GM21825 (cell line): Measurements from ENCODE around the gene TGFBI.

Source experiments
- ATAC-seq: cut with Tn5 transposase; IDR thresholded peaks from one replicate; pipeline ENCODE4 v1.9.1; 2021; ENCODE audit warnings: mild to moderate bottlenecking, moderate library complexity; ENCODE audit not compliant: unreplicated experiment

TGFBI gene

DNA sequence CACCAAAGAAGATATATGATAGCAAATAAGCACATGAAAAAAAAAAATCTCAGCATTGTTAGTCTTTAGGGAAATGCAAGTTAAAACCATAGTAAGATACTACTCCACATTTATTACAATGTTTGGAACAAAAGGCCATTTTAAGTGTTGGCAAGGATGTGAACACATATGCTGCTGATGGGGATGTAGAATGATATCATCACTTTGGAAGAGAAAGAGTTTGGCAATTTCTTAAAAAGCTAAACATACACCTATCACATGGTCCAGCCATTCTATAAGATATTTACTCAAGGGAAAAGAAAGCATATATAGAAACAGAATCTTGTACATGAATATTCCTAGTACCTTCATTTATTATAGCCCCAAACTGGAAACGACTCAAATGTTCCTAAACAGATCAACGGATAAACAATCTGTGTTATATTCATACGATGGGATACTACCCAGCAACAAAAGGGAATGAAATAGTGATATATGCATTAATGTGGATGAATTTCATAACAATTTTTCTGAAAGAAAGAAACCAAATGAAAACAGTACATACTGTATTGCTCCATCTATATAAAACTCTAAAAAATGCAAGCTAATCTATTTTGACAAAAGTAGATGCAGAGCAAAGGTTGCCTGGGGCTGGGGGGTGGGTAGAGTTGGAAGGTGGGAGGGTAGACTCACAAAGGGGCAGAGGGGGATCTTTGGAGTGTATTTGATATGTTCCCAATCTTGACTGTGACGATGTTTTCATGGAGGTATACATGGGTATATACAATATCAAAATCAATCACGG, 58.2 kb downstream of the TGFBI start:
- no peak for ATAC-seq

DNA sequence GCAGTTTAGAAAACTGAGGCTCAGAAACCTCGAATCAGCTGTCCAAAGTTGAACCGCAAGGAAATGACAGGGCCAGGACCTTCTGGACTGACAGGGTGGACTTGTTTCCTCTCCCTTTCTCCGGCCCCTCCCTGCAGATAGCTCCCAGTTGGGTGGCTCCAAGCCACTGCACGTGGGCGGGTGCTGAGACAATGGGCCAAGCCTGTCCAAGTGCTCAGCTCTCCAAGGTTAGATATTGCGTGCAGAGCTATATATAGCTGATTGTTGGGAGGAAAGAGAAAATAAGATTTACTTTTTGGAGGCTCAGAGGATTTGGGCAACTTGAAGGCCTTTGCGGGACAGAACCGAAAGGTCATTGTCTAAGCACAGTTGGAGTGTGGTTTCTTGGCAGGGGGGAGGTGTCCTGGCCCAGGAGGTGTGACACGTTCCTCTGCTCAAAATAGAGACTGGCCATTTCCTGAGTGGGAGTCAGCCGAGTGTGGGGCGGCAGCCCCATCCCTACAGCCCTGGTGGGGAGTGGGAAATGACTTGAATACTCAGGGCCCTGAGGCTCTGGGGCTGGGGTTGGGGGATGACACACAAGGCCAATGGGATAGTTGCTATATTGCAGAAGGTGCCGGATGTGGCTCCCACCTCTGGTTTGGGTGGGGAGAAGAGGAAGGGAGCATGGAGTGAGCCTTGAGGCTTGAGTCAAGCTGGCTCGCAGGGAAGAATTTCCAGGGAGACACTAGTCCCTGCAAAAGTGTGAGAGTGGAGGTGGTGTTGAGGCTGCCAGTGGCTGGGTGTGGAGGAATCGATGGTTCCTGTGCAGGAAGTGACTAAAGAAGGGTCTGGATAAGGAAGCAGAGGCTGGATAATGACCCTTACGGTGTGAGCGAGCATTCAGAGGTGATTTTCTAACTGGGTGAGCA, 59.4 kb downstream of the TGFBI start:
- no peak for ATAC-seq

DNA sequence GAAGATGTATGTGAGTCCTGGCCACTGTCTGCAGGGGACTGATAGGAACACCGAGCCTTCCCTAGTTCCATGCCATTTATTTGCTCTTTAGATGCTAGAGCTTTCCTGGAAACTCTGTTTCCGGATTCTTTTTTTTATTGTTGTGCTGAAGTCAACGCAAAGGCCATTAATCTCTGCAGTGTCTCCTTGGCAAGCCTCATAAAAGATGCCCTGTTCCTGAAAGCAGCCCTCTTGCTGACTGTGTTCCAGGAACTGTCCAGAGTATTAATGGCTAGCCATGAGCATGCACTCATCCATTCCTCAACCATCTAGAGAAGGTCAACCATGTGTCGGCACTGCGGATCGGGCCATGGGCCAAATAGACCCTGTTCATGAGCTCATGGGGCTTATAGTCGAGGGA, 61.0 kb downstream of the TGFBI start:
- no peak for ATAC-seq

DNA sequence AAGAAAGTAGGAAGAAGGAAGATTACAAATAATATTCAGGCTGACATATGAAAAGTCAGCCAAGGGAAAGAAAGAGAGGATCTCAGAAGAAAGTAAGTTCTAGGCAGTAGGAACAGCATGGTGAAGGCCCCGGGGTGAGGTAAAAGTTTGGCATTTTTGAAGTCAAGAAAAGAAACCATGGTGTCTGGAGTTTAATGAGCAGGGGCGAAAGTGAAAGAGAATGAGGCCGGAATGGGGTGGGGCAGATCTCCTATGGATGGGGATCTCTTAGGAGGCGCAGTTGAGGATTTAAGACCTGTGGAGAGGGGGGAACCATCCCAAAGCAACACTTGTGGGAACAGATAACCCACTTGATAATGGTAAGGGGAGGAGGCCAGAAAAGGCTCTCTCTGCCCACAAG, 61.5 kb downstream of the TGFBI start:
- no peak for ATAC-seq

DNA sequence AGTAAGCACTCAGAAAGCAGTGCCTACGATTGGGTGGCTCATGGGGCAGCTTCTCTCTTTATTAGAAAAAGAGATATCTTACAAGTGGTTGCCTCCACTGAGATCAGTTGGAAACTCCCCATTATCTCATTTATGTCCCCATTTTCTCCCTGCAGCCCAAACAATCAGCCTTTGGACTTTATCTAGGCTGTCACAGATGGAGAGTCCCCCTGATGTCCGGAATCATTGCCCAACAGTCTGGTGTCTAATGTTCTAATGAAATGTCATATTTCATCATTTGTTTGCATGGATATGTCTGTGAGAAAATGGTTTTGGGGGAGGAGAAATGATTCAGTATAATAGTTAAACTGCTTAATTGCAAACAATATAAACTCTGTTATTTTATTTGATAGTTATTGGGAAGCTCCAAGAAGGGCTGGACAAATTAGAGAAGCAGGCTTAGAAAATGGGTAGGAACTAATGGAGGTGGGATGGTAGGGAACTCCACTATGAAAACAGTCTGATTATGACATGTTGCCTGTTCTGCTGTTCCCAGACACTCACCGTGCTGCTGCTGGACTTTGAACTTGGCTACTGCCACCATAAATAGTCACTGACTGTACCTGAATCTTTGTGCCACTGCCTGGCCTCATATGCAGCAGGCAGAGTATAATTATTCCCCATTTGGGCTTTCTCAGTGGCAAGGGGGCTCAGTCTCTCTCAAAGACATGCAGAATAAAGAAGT, 65.6 kb downstream of the TGFBI start:
- no peak for ATAC-seq

DNA sequence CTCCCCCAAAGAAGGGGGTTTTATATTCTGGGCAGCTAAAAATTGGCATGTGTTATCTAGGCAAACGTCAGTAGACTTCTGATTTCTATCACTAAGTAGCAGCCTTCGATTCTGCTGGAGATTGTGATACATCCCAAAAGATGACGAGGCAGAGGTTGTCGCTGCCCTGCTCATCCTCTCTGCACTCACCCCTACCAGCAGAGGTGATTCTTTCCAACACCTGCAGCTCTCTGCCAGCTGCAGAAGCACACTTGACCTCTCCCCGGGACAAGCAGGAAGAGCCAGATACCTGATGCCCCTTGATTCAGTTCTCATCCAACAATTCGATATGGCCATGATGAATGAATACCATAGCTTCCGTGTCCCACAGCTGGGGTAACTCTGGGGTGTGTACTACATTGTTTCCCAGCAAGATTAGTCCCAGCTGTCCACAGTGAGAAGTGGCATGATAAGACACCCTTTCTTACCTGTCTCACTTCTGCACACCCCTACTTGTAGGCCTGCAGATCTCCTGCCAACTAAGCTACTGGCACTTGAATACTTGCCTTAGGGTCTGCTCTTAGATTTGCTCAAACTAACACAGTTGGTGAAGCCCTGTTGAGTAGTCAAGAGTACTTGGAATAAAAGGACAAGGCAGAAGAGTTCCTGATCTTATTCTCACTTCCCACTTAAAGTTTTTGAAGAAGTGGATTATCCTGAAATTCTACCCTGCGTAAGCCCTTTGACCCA, 66.3 kb downstream of the TGFBI start:
- no peak for ATAC-seq

DNA sequence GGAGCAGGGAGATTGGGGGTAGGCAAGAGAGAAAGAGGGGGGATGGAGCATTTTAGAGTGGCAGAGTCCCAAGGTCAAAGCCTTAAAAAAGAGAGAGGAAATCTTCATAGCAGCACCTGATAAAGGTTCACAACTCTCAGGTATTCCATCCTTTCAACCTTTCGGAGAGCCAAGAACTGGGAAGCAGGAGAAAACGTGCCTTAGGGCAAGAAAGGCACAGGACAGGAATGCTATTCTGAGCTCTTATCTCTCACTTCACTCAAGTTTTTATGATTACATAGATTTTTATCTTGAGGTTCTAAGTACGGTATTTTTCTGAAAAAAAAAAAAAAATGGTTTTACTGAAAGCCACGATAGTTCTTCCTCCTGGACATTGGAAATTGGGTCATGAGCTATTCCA, 69.4 kb downstream of the TGFBI start:
- no peak for ATAC-seq

DNA sequence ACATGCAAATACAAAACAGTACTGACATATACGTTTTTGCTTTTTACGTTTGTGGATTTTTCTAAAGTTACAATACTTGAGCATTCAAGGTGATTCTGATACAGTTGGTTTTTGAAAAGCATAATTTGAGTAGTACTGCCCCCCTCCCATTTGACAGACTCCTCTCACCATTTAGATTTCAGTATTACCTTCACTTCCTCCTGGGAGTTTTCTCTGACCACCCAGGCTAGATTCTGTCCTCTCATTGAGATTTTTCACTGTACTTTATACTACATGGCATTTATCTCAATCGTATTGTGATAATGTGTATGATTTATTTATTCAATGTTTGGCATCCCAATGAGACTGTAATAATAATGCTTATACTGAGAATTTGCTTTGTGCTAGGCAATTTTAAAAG, 71.1 kb downstream of the TGFBI start:
- no peak for ATAC-seq

DNA sequence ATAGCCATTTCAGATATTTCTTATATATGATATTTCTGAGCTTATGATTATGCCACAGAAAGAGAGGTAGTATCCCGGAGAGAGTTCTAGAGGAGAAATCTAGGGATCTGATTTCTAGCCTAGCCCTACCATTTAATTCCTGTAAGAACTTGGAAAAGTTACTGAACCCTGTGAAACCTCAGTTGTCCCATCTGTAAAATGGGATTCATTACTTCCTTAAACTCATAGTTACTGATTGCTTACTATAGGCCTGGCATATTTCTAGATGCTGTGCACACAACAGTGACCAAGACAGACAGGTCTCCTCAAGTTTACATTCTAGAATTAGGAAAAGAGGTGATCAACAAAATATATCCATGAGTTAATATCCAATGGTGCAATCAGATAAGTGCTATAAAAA, 73.1 kb downstream of the TGFBI start:
- ATAC-seq = no peak

DNA sequence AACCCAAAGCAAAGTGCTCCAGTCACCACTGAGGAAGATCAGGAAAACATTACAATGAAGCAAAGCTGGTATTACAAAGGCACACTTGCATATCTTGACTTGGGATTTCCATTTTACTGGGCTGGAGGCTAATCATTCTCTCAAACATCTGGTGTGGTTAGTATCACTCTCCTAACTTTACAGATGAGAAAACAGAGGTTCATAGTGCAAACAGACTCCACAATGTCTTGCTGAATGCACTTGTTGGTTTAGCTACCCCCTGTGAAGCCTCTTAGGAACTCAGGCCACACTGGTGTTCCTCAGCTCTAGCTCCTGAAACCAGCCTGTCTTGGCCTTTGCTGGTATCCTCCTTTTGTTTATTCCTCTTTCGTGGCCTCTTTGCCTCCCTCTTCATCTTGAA, 74.3 kb downstream of the TGFBI start:
- peak; percentile 76 for ATAC-seq

DNA sequence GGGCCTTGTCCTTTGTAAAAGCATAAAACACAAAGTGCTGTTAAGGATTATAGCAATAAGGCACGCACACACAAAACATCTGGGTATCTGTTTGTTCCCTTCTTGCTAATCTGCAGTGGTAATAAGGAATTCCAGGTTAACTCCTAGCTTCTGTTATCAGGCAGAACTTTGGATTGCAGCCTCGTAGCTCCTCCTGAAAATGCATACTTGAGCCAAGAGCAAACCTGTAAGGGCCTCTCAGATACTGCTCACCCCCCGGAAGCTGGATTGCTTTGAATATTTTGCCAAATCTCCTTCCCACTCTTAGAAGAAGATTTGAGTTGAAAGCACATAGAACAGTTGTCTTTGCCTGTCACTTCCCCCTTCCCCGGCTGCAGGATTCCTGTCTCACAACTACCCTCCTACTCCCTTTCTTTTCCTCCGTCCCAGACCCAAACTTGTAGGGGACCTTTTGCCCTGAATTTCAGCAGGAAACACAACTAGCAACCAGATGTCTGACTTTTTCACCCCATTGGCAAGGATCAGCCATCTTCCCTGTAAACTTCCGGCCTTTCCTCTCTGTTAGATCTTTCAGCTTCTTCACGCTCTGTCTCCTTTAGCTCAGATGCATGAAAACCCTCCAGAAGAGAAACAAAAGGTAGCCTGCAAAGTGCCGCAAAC, 75.6 kb downstream of the TGFBI start:
- no peak for ATAC-seq

DNA sequence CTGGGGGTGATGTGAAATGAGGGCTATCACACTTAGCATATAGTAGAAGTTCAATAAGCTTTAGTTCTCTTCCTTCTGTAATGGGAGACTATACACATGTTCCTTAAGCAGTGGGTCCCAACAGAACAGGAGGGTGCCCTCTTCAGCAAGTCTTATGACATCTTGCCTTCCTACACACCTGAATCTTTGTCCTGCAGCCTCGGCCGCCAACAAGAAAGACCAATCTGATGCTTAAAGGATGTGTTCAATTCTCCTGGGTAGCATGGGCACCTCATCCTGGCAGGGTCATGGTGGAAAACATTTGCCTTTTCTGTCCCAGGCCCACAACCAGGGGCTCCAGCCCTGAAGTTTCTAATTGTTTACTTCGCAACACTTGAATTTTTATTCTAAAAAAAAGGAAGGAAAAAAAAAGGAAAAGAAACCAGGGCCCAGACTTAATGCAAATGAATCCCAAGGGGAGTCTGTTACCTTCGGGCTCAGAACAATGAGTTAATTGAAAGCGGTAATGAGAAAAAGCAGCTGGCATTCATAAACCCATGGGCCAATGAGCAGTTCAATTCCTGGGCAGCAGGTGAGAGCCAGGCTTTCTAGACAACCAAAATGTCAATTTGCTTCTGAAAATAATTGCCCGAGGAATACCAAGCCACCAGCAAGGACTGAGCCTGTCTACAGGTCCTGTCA, 77.7 kb downstream of the TGFBI start:
- ATAC-seq = no peak

DNA sequence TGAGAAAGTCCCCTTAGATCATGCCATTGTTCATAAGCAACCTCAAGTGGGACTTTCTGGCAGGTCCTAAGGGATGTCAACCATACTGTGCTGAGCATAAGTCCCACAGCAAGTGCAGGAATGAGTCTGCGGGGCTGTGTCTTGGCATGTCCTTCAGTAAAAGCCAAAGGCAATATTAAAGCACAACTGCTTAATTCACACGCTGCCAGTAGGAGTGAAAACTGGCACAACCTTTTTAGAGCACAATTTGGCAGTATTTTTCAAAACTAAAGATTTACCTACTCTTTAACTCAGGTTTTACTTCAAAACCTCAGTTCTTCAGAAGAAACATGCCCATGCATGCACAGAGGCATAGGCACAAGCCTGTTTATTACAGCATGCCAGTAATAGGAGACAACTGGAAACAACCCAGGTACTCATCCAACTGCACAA, 79.4 kb downstream of the TGFBI start:
- no peak for ATAC-seq

DNA sequence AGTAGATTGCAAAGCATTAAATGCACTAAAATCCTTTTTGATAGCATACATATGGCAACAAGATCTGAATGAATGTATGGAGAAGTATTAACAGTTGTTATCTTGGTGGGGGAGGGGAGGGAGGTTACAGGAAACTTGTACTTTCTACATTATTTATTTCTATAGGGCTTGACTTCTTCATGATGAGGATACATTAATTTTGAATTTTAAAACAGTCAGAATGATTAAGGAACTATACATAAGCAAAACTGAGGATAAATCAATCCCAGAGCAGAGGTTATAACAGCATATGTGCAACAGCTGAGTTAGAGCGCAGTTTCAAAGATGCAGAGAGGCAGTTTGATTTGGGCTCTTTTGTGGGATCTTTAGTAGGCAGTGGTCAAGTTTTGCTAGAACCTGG, 80.0 kb downstream of the TGFBI start:
- no peak for ATAC-seq

DNA sequence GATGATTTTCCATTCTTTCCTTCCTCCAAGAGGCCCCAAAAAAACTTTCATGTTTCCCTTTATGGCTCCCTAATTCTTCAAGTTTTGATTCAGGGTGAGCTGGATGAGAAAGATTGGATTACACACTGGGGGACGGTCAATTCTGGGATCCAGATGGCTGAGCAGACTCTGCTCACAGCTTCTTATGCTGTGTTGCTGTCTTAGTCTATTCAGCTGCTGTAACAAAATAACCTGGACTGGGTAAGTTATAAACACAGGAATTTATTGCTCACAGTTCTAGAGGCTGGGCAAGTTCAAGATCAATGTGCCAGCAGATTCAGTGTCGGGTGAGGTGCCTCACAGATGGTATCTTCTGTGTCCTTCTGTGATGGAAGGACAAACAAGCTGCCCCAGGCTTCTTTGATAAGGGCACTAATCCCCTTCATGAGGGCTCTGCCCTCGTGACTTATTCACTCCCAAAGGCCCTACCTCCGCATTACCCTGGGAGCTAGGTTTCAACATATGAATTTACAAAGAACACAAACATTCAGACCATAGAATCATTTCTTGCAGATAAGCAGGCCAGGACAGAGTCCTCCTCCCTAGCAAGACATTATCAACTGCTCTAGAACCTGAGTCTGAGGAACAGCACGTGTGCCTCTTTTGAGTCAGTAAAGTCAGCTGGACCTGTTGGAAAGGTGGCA, 80.8 kb downstream of the TGFBI start:
- ATAC-seq = no peak
